IMR-90 (cell line): ENCODE data around the gene IFIT5.
"Not testable (repeated sequence)": the region's sequence is repeated elsewhere in the genome, so short reads cannot be mapped to it uniquely, and the experiment has no call there.

Source experiments
- FOS ChIP-seq: fragments of 150-350 bp; IDR thresholded peaks from 2 replicates; pipeline ENCODE4 v1.6.1; 2016; ENCODE audit warnings: low read depth, low read length
- TF ChIP-seq, protein P1 (sequence below): conservative IDR thresholded peaks from 2 replicates; pipeline ENCODE4 v1.5.1; 2012; ENCODE audit warnings: mild to moderate bottlenecking, low read depth, low read length, improper control_type of control experiment

- not testable (repeated sequence) for TF ChIP-seq FOS
- TF ChIP-seq, protein P1, sequence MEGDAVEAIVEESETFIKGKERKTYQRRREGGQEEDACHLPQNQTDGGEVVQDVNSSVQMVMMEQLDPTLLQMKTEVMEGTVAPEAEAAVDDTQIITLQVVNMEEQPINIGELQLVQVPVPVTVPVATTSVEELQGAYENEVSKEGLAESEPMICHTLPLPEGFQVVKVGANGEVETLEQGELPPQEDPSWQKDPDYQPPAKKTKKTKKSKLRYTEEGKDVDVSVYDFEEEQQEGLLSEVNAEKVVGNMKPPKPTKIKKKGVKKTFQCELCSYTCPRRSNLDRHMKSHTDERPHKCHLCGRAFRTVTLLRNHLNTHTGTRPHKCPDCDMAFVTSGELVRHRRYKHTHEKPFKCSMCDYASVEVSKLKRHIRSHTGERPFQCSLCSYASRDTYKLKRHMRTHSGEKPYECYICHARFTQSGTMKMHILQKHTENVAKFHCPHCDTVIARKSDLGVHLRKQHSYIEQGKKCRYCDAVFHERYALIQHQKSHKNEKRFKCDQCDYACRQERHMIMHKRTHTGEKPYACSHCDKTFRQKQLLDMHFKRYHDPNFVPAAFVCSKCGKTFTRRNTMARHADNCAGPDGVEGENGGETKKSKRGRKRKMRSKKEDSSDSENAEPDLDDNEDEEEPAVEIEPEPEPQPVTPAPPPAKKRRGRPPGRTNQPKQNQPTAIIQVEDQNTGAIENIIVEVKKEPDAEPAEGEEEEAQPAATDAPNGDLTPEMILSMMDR, result not testable (repeated sequence)
Observed at GRCh38 chr10:89410551-89410950, 3.8 kb upstream of the IFIT5 start.
